Mammary microvascular endothelial cell (primary cell): ENCODE data around the gene RASSF10. TPM values are rescaled to one million over a fixed set of nuclear protein-coding genes. Genes with fewer than 3 reads are reported as not detected.

Experiments
- total RNA-seq: library from RNA; depleted of rRNA; stranded (reverse); fragments of >200 nt; gene quantifications from 2 replicates; pipeline ENCODE4 v1.2.3, GENCODE V29; 2015

RASSF10 gene
- total RNA-seq = not detected in 2 replicates

DNA sequence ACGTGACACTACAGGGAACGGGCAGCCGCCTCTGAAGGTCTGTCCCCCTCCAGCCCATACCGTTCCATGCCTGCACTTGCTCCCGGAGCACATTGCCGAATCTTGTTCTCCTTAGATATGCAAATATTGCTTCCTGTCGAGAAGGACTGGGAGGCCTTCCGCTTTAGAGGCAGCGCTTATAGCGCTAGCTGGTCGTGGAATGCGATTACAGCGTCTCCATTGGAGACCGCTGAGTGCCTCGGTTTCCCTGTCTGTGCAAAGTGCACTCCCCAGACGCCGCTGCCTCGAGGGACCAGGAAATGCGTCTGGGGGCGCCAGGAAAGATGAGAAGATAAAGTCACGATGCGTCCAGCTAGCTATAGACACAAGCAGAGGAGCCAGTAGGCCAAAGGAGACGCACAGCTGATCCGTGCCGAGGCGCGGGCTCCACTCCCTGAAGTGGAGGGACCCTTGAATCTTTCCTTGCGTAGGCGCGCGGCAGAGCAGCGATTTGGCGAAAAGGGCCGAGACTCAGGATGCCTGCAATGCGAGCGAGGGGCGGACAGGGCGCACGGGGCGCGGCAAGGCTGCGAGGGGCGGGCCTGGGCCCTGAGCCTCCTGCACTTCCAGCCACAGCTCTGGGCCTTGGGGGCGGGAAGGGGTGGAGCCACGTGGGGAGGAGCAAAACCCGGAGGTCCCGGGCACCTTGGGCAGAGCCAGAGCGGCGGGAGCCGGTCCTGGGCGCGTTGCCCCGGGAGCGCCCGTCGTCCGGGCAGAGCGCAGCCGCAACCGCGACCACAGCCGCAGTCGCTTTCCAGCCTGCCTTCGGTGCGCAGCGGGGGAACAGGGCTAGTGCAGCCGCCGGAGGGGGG, at the start of gene RASSF10:
RASSF10 (plus strand) TSS at position 692 of the 851 bp plus-strand sequence. CDS start 261 bp downstream, outside the sequence.

